Stimulated activated CD8-positive, alpha-beta memory T cell treated with anti-CD3 and anti-CD28 coated beads, Interleukin-7, amount 100 ng/mL, for 4 hours (primary cell): ENCODE results near the gene BTBD2.
A peak's percentile ranks its signal among the peaks of the same experiment; 100 is the strongest.
"Not testable (repeated sequence)": the region's sequence is repeated elsewhere in the genome, so short reads cannot be mapped to it uniquely, and the experiment has no call there.

Experiments used
- DNase-seq, 2 donors: peaks; one replicate each; pipeline ENCODE4 v3.0.0-alpha.2; 2020; ENCODE audit warnings: low read depth in 2 of 2

Gene BTBD2

GRCh38 chr19:2039959-2040646, 24.6 kb upstream of the BTBD2 start:
- no peak for DNase-seq

- DNase-seq, result no peak
These were observed 23.8 kb upstream of the BTBD2 start for GRCh38 chr19:2039089-2039958.

- no peak for DNase-seq
These were observed 23.0 kb upstream of the BTBD2 start for GRCh38 chr19:2038284-2039088.

- no peak for DNase-seq
These were observed 22.2 kb upstream of the BTBD2 start for GRCh38 chr19:2037651-2038255.

GRCh38 chr19:2036424-2036823, 20.9 kb upstream of the BTBD2 start:
- no peak for DNase-seq

- DNase-seq, result no peak
These were observed 20.1 kb upstream of the BTBD2 start for GRCh38 chr19:2035590-2035991.

GRCh38 chr19:2034729-2035589, 19.4 kb upstream of the BTBD2 start:
- DNase-seq, result no peak

- DNase-seq, result not testable (repeated sequence)
These were observed 18.7 kb upstream of the BTBD2 start for GRCh38 chr19:2034253-2034652.

- DNase-seq, result no peak
These were observed 18.3 kb upstream of the BTBD2 start for GRCh38 chr19:2033825-2034159.

- DNase-seq, result no peak
These were observed 17.8 kb upstream of the BTBD2 start for GRCh38 chr19:2033115-2033824.

GRCh38 chr19:2032296-2032941, 16.9 kb upstream of the BTBD2 start:
- no peak for DNase-seq

GRCh38 chr19:2027361-2027760, 11.8 kb upstream of the BTBD2 start:
- no peak for DNase-seq

- no peak for DNase-seq
These were observed 11.3 kb upstream of the BTBD2 start for GRCh38 chr19:2026770-2027169.

- no peak for DNase-seq
These were observed 6.8 kb upstream of the BTBD2 start for GRCh38 chr19:2022289-2022688.

GRCh38 chr19:2021453-2022140, 6.1 kb upstream of the BTBD2 start:
- no peak for DNase-seq

- DNase-seq, result no peak
These were observed 3.2 kb upstream of the BTBD2 start for GRCh38 chr19:2018752-2019151.

GRCh38 chr19:2016041-2016807, 710 bp upstream of the BTBD2 start:
- peak; percentile 25 to 43 for DNase-seq
